ENCODE results near the gene KIF1B. TPM values are rescaled to one million over a fixed set of nuclear protein-coding genes. Genes with fewer than 3 reads are reported as not detected.

KIF1B gene
- total RNA-seq, 1 experiment from 2014 or later = 22.7 TPM

DNA sequence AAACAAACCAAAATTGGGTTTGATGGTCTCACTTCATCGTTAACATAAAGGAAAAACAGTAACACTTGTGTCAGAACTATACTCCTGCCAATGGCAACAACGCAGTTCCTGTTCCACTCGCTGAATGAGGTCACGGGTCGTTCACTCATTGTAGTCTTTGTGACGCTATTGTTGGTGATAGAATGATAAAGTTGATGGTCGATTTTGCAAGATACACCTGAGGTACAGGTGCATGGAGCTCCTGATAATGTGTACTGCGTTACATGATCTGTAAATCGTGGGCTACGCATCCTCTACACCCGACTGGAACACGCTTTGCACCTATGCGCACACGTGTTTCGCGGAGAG lies 219.5 kb downstream of the KIF1B start:
- Histone ChIP-seq H3K36me3 (ENCODE audit: low read depth) (no peaks in the 10 kb centered on the region), H3F3A (ENCODE audit: insufficient read depth, low read depth) (no peaks in the 10 kb centered on the region; the same call in 1 of the 2 replicates), H3K9me2 (ENCODE audit: insufficient read depth) (no peaks in the 10 kb centered on the region), H4K20me1 (ENCODE audit: insufficient read depth) (no peaks in the 10 kb centered on the region), H3K9me3 (ENCODE audit: insufficient read depth, low read depth) (no peaks in the 10 kb centered on the region), H3K4me2 (peak overlapping the region; percentile 86), H3K27ac (no peak overlapping the region), H3K27me3 (ENCODE audit: insufficient read depth, low read depth) (no peaks in the 10 kb centered on the region), H3K79me2 (ENCODE audit: low read depth) (peaks cover 13% of the 10 kb centered on the region), H2AFZ (peak overlapping the region; percentile 93), H3K4me3 (peak overlapping the region; percentile 71), H3K4me1 (replicated peaks; ENCODE audit: insufficient read depth) (peaks cover 10% of the 10 kb centered on the region)
- BruUV-seq (replicated peaks) = no TSS peak
- intact Hi-C loops (cut with micrococcal nuclease; ENCODE audit: unreplicated experiment) = loop anchor here (1.0 to 5.0 kb wide), 5 partner anchors 45 to 813 kb away; partner anchors contain the start of genes LZIC, NMNAT1 and PEX14
- CTCF ChIA-PET = interaction anchor here (0.6 to 3.3 kb wide), 3 partner anchors 43 to 64 kb away, joined by 3 to 19 read pairs (median 3); no protein-coding TSS in a partner anchor
- TF ChIP-seq EZH2 (IDR thresholded peaks at IDR 0.05; ENCODE audit: low read depth) = no peak
- TF ChIP-seq, protein P1, sequence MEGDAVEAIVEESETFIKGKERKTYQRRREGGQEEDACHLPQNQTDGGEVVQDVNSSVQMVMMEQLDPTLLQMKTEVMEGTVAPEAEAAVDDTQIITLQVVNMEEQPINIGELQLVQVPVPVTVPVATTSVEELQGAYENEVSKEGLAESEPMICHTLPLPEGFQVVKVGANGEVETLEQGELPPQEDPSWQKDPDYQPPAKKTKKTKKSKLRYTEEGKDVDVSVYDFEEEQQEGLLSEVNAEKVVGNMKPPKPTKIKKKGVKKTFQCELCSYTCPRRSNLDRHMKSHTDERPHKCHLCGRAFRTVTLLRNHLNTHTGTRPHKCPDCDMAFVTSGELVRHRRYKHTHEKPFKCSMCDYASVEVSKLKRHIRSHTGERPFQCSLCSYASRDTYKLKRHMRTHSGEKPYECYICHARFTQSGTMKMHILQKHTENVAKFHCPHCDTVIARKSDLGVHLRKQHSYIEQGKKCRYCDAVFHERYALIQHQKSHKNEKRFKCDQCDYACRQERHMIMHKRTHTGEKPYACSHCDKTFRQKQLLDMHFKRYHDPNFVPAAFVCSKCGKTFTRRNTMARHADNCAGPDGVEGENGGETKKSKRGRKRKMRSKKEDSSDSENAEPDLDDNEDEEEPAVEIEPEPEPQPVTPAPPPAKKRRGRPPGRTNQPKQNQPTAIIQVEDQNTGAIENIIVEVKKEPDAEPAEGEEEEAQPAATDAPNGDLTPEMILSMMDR (conservative IDR thresholded peaks at IDR 0.05) = no peak
- no peak for DNase-seq
- POLR2A ChIA-PET (ENCODE audit: unreplicated experiment) = interaction anchor here (0.5 kb wide), 1 partner anchor 64 kb away, joined by 3 read pairs; no protein-coding TSS in a partner anchor

DNA sequence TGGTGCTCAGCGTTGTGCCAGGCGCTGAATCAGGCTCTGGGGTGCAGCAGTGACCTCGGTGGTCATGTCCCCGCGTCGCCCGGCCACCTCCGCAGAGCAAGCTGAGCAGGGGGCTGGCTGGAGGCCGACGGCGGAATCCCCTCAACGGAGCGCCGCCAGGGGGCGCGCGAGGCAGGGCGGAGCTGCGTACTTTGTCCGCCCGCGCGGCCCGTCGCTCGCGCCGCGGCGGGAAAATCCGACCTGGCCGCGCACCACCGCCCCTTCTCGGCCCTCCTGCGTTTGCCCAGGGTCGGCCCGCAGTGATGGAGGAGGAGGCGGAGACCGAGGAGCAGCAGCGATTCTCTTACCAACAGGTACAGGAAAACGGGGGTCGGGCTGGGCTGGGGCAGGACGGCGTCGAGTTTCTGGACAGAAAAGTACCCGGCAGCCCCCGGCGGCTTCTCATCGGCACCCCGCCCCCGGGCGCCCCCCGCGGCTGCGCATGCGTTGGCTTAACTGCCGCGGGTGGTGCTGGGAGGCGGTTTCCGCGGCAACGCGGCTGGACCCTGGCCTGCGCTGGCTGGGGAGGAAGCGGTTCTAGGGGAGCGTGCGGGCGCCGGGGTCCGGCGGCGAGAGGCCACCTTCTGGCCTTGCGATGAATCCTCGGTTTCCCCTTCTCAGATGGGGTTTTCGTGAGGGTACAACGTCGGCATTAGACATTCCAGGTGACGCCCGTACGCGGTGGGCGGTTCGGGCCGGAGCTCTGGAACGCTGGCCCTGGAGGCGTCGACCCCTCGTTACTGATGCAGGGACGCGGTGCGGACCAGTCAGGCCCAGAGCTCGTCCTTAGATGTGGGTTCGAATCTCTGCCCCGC lies 220.1 kb downstream of the KIF1B start, which contains the start of gene CENPS:
CENPS (plus strand) TSS at position 218 of the 854 bp plus-strand sequence; CDS start at position 303, 85 bp downstream.
- H3K4me1 ChIP-seq (replicated peaks; ENCODE audit: insufficient read depth) = peaks cover 10% of the 10 kb centered on the region
- H3F3A ChIP-seq (ENCODE audit: insufficient read depth, low read depth) = no peaks in the 10 kb centered on the region; the same call in 1 of the 2 replicates
- H3K4me2 ChIP-seq = peak within 1 kb of the TSS; percentile 86
- H3K36me3 ChIP-seq (ENCODE audit: low read depth) = no peaks in the 10 kb centered on the region
- TSS peak; percentile 60 for BruUV-seq (replicated peaks)
- ChIA-PET CTCF (interaction anchor here (0.6 to 3.3 kb wide), 3 partner anchors 36 to 64 kb away, joined by 3 to 19 read pairs (median 4); no protein-coding TSS in a partner anchor), POLR2A (ENCODE audit: unreplicated experiment) (interaction anchor here (0.5 to 0.6 kb wide), 2 partner anchors 64 to 397 kb away, joined by 3 read pairs; no protein-coding TSS in a partner anchor)
- no peaks in the 10 kb centered on the region for H3K9me2 ChIP-seq (ENCODE audit: insufficient read depth)
- peaks cover 13% of the 10 kb centered on the region for H3K79me2 ChIP-seq (ENCODE audit: low read depth)
- peak within 1 kb of the TSS; percentile 26; the same call in 1 of the 2 replicates for H3K27ac ChIP-seq
- TF ChIP-seq EZH2 (IDR thresholded peaks at IDR 0.05; ENCODE audit: low read depth) = no peak
- TF ChIP-seq, protein P1 (conservative IDR thresholded peaks at IDR 0.05) = peak; percentile 82
- peak within 1 kb of the TSS; percentile 93 for H2AFZ ChIP-seq
- peak; percentile 65 to 90 for DNase-seq
- intact Hi-C loops (cut with micrococcal nuclease; ENCODE audit: unreplicated experiment) = loop anchor here (1.0 to 2.0 kb wide), 3 partner anchors 44 to 605 kb away; partner anchors contain the start of gene PEX14
- no peaks in the 10 kb centered on the region for H3K9me3 ChIP-seq (ENCODE audit: insufficient read depth, low read depth)
- peak within 1 kb of the TSS; percentile 71 for H3K4me3 ChIP-seq
- no peaks in the 10 kb centered on the region for H4K20me1 ChIP-seq (ENCODE audit: insufficient read depth)
- no peaks in the 10 kb centered on the region for H3K27me3 ChIP-seq (ENCODE audit: insufficient read depth, low read depth)

Small RNA genes lying within 50 kb of the gene (microRNA-seq; reads per million reads assigned to microRNA genes)
- gene MIR1273D (ENCODE audit: borderline number of aligned reads, borderline replicate concordance) = not detected

Other genes starting within 250 kb of the KIF1B start
- 0.61 and 1.8 TPM in 2 replicates for gene RBP7, start 213.3 kb upstream of the KIF1B start, total RNA-seq (2021)
- 54.3 and 59.1 TPM in 2 replicates for gene UBE4B, start 177.6 kb upstream of the KIF1B start, total RNA-seq (2021)
- gene PGD, start 188.5 kb downstream of the KIF1B start, total RNA-seq (2021) = 526 and 559 TPM in 2 replicates
- 28.5 and 35.9 TPM in 2 replicates for gene CENPS, start 219.9 kb downstream of the KIF1B start, total RNA-seq (2021)
- gene CORT, start 239.5 kb downstream of the KIF1B start, total RNA-seq (2021) = 1.4 and 1.6 TPM in 2 replicates